ENCODE data around the gene CHRNA1. TPM values are rescaled to one million over a fixed set of nuclear protein-coding genes. Genes with fewer than 3 reads are reported as not detected.

The CHRNA1 gene
- total RNA-seq, 1 experiment from 2014 or later, result not detected

GRCh38 chr2:174748948-174749347 is 15.3 kb downstream of the CHRNA1 start:
- intact Hi-C loops (cut with micrococcal nuclease), result loop anchor here (1.0 kb wide), 1 partner anchor 49 kb away; no protein-coding TSS in a partner anchor
- Histone ChIP-seq H3K4me1 (ENCODE audit: control insufficient read depth in 1 of 2, insufficient read depth in 2 of 2, low read length in 2 of 2) (peaks cover 5 to 7% of the 10 kb centered on the region in 2 experiments), H3K9ac (ENCODE audit: low read length) (no peak overlapping the region), H3K4me3 (replicated peaks in 1 of 2; ENCODE audit: low read depth in 1 of 2, low read length in 2 of 2) (no peak overlapping the region), H3K79me2 (ENCODE audit: insufficient read depth, low read length) (no peaks in the 10 kb centered on the region), H3K4me2 (ENCODE audit: low read length) (peak overlapping the region; percentile 60), H3K9me3 (ENCODE audit: control insufficient read depth in 1 of 2, insufficient read depth in 1 of 2, low read depth in 1 of 2, low read length in 2 of 2) (no peaks in the 10 kb centered on the region), H3K36me3 (ENCODE audit: control insufficient read depth in 1 of 2, insufficient read depth in 2 of 2, low read length in 2 of 2) (no peaks in the 10 kb centered on the region), H3K27ac (ENCODE audit: low read depth, low read length) (no peak overlapping the region), H3K9me2 (ENCODE audit: insufficient read depth) (no peaks in the 10 kb centered on the region), H2AFZ (ENCODE audit: low read depth, low read length, poor library complexity, severe bottlenecking) (peak overlapping the region; percentile 75), H3K27me3 (ENCODE audit: insufficient read depth, low read length) (no peaks in the 10 kb centered on the region), H4K20me1 (ENCODE audit: insufficient read depth) (no peaks in the 10 kb centered on the region)
- POLR2A ChIA-PET, result interaction anchor here (1.0 kb wide), 1 partner anchor 23 kb away, joined by 3 read pairs; no protein-coding TSS in a partner anchor
- ATAC-seq (peak; percentile 99), DNase-seq (ENCODE audit: low read depth, low spot score) (peak; percentile 66)
- peak; percentile 79 for TF ChIP-seq RAD21 (IDR thresholded peaks at IDR 0.05; ENCODE audit: low read depth)
- peak; percentile 49 for TF ChIP-seq TCF7L2 (IDR thresholded peaks at IDR 0.05; ENCODE audit: borderline replicate concordance, extremely low read depth, insufficient read depth, insufficient read length)
- TF ChIP-seq EZH2phosphoT487 (IDR thresholded peaks at IDR 0.05; ENCODE audit: borderline replicate concordance), result no peak
- no peak for TF ChIP-seq SIN3A (IDR thresholded peaks at IDR 0.05; ENCODE audit: low read depth)
- peak; percentile 67 for TF ChIP-seq FOSL1 (IDR thresholded peaks at IDR 0.05; ENCODE audit: low read depth)
- no peak for TF ChIP-seq POLR2AphosphoS5 (IDR thresholded peaks at IDR 0.05; ENCODE audit: low read depth, low read length)
- no peak for TF ChIP-seq ZNF274 (IDR thresholded peaks at IDR 0.05; ENCODE audit: low read depth, low read length)
- TF ChIP-seq SP1 (IDR thresholded peaks at IDR 0.05; ENCODE audit: low read depth), result peak; percentile 36; the same call in 1 of the 2 replicates
- TF ChIP-seq YY1 (IDR thresholded peaks at IDR 0.05; ENCODE audit: extremely low read depth, insufficient replicate concordance, low read depth, low read length), result peak; percentile 15
- TF ChIP-seq EGR1 (IDR thresholded peaks at IDR 0.05; ENCODE audit: low read depth), result no peak
- TF ChIP-seq CTCF (IDR thresholded peaks at IDR 0.05 in 2 of 3, conservative IDR thresholded peaks at IDR 0.05 in 1 of 3; ENCODE audit: borderline replicate concordance in 1 of 3, insufficient read depth in 1 of 3, low read depth in 2 of 3, low read length in 2 of 3), result peak; percentile 72 to 83 (median 77)
- no peak for TF ChIP-seq SRF (IDR thresholded peaks at IDR 0.05; ENCODE audit: low read depth)
- no peak for TF ChIP-seq EZH2 (IDR thresholded peaks at IDR 0.05)
- no peak for TF ChIP-seq ATF3 (IDR thresholded peaks at IDR 0.05)
- peak; percentile 67 for TF ChIP-seq JUND (IDR thresholded peaks at IDR 0.05)
- CTCF ChIA-PET, result interaction anchor here (0.6 to 2.8 kb wide), 27 partner anchors 8 to 580 kb away, joined by 3 to 25 read pairs (median 5); partner anchors contain the start of gene CHRNA1
- RAD21 ChIA-PET (ENCODE audit: low non-redundant PET in 1 of 2, low total read pairs in 2 of 2, uncharacterized antibody in 2 of 2, unreplicated experiment in 2 of 2), result interaction anchor here (0.8 to 1.5 kb wide), 7 partner anchors 22 to 580 kb away, joined by 3 to 6 read pairs (median 4); no protein-coding TSS in a partner anchor
- BruUV-seq (replicated peaks), result no TSS peak
